Putamen (tissue), 1 donor: ENCODE results near the gene COL8A2.
A peak's percentile ranks its signal among the peaks of the same experiment; 100 is the strongest.

Source experiments
- DNase-seq: peaks from one replicate; pipeline ENCODE4 v3.0.0-alpha.2; 2016; ENCODE audit warnings: low spot score

The COL8A2 gene

GRCh38 chr1:36089393-36090121, 35.5 kb downstream of the COL8A2 start:
- DNase-seq: no peak

DNA sequence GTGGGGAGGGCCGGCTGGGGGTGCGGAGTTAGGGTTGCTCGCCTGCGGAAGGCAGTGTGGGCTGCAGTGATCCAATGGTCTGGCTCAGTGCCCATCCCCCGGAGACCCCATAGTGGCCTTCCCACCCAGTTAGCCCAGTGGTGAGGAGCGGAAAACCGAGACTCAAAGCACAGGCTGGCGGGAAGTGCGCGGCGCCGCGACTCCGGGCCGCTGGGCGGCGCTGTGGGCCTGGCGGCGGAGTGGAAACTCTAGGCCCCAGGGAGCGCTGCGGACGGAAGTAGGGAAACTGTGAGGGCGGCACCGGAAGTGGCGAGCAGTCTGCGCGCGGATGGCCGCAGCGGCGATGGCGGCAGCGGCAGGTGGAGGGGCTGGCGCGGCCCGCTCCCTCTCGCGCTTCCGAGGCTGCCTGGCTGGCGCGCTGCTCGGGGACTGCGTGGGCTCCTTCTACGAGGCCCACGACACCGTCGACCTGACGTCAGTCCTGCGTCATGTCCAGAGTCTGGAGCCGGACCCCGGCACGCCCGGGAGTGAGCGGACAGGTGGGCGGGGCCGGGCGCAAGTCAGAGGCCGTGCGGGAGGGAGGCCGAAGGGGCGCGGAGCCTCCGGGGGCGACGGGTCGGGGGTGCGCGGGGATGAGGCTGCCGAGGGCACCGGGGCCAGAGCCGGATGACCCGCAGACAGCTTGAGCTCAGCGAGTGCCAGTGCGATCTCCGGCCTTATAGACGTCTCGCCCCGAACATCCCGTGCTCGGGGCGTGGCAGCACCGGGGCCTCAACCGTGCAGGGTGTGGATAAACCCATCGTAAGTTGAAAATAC, 36.2 kb downstream of the COL8A2 start, which contains the start of gene ADPRS:
Gene ADPRS (plus strand): TSS at position 316 of the 816 bp plus-strand sequence. CDS start 13 bp downstream, at position 329.
- peak; percentile 85 for DNase-seq

DNA sequence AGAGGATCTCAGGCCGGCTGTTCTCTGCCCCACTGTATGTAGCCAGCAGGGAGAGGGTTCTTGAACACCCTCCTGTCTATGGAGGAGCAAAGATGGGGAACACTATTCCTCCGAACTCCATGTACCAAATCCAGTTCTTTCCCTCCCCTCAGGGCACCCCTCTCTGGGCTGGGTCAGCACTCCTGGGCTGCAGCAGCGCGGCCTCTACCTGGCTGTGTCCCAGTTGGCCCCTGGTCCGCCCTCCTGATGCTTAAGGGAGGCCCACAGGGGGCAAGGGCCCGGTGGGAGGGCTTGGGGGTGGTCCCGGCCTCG, 36.8 kb downstream of the COL8A2 start:
- DNase-seq: no peak

GRCh38 chr1:36087233-36088123, 37.5 kb downstream of the COL8A2 start:
- DNase-seq: no peak

GRCh38 chr1:36086529-36087232, 38.3 kb downstream of the COL8A2 start:
- no peak for DNase-seq

- DNase-seq: no peak
These were observed 39.1 kb downstream of the COL8A2 start for GRCh38 chr1:36085686-36086526.

GRCh38 chr1:36085126-36085525, 39.9 kb downstream of the COL8A2 start:
- no peak for DNase-seq

- no peak for DNase-seq
These were observed 40.4 kb downstream of the COL8A2 start for GRCh38 chr1:36084497-36085115.

DNA sequence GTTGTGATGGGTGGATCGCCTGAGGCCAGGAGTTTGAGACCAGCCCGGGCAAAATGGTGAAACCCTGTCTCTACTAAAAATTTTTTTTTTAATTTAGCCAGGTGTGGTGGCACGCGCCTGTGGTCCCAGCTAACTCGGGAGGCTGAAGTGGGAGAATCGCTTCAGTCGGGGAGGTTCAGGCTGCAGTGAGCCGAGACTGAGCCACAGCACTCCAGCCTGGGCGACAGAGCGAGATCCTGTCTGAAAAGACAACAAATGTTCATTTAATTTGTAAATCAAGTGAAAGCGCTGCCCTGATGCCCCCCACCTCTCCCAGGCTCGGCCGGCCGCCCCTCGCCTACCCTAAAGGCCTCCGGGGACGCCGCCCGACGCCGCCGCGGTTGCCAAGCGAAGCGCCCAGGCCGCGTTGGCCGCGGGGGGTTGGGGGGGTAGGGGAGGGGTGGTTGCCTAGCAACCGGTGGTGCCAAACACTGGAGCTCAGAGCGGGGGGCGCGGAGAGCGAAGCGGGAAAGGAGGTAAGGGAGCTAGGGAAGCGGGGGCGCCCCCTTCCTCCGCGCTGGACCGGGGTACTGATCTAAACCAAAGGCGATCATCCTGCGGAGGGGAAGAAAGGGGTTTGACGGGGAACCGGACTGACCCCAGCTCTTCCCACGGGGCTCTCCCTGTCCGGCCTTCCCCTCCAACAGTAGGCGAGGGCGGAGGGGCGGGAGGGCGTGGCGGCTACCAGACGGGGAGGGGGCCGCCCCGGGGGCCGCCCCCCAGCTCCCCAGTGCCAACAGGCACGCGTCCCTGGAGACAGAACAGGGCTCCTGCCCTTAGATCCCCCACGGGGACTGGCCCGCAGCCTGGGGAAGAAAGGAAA, 41.2 kb downstream of the COL8A2 start, which contains the start of gene TEKT2:
Gene TEKT2 (plus strand): TSS at position 460 of the 862 bp plus-strand sequence. CDS start 828 bp downstream, outside the sequence.
- no peak for DNase-seq

- DNase-seq: no peak
These were observed 41.8 kb downstream of the COL8A2 start for GRCh38 chr1:36083219-36083618.

GRCh38 chr1:36081926-36082485, 43.0 kb downstream of the COL8A2 start:
- no peak for DNase-seq

DNA sequence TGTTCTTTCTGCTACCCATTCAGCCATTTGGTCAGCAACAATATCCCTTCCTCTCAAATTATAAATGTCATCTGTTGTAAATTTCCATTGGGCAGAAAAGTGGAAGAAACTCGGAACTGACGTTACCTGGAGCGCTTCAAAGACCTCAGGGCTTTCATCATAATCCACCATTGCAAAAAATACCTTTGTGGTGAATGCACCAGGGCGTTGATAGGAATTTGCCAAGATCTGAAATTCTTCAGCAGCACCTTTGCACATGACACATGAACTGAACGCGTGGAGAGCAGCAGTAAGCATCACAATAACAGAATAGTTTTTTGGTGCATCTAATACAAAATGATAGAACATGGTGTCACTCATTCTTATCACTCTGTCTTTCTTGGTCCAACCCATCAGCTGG, 44.2 kb downstream of the COL8A2 start:
- no peak for DNase-seq

DNA sequence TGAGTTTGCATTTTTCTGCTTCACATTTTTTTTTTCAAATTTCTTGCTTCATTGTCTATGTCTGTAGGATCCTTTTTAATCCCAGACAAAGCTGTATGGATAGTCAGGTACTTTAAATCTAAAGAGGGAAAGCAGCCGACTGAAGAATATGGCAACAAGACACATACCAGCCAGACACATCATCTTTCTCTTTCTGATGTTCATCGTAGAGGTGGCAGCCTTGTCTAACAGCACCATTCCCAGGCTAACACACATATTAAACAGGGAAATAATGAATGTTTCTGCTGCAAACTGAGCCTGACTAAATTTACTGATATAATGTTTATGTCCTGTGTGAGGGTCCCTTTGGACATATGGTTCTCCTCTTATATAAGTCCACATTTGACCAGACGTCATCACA, 44.8 kb downstream of the COL8A2 start:
- DNase-seq: no peak

- no peak for DNase-seq
These were observed 47.9 kb downstream of the COL8A2 start for GRCh38 chr1:36076979-36077573.

GRCh38 chr1:36070349-36070748, 54.7 kb downstream of the COL8A2 start:
- DNase-seq: no peak

- DNase-seq: no peak
These were observed 56.2 kb downstream of the COL8A2 start for GRCh38 chr1:36068866-36069265.

GRCh38 chr1:36067871-36068270, 57.2 kb downstream of the COL8A2 start:
- peak; percentile 57 for DNase-seq

GRCh38 chr1:36062315-36062714, 62.7 kb downstream of the COL8A2 start:
- DNase-seq: no peak
